ENCODE data around the gene CACNA1I. TPM values are rescaled to one million over a fixed set of nuclear protein-coding genes. Genes with fewer than 3 reads are reported as not detected.

The CACNA1I gene
- total RNA-seq, 4 donors from 2014 or later = not detected

- in situ Hi-C loops (cut with MboI; ENCODE audit: low sequenced_read_pairs in 4 of 4) = no loop called here
- Histone ChIP-seq H3K27ac (no peak overlapping the region), H3K4me3 (no peak overlapping the region), H3K36me3 (no peaks in the 10 kb centered on the region), H3K9me3 (no peaks in the 10 kb centered on the region), H3K27me3 (no peaks in the 10 kb centered on the region), H3K4me1 (no peaks in the 10 kb centered on the region)
- no peak for TF ChIP-seq CTCF (IDR thresholded peaks at IDR 0.05 in 4 of 5, conservative IDR thresholded peaks at IDR 0.05 in 1 of 5)
- TF ChIP-seq POLR2A (IDR thresholded peaks at IDR 0.05) = no peak
- intact Hi-C loops (cut with DNase I; ENCODE audit: low total_unique reads) = no loop called here
- DNase-seq (no peak), ATAC-seq (no peak)
Observed at GRCh38 chr22:39718921-39719475, 148.4 kb downstream of the CACNA1I start.

- no peaks in the 10 kb centered on the region for H3K36me3 ChIP-seq
- intact Hi-C loops (cut with DNase I; ENCODE audit: low total_unique reads) (no loop called here), in situ Hi-C loops (cut with MboI; ENCODE audit: low sequenced_read_pairs in 4 of 4) (no loop called here)
- ATAC-seq (no peak), DNase-seq (no peak)
- no peak overlapping the region for H3K4me3 ChIP-seq
- H3K27ac ChIP-seq = no peak overlapping the region
- no peaks in the 10 kb centered on the region for H3K9me3 ChIP-seq
- no peaks in the 10 kb centered on the region for H3K4me1 ChIP-seq
- no peaks in the 10 kb centered on the region for H3K27me3 ChIP-seq
- TF ChIP-seq POLR2A (IDR thresholded peaks at IDR 0.05) (no peak), CTCF (IDR thresholded peaks at IDR 0.05 in 4 of 5, conservative IDR thresholded peaks at IDR 0.05 in 1 of 5) (no peak)
Observed at GRCh38 chr22:39719559-39720450, 149.3 kb downstream of the CACNA1I start.

- TF ChIP-seq CTCF (IDR thresholded peaks at IDR 0.05 in 4 of 5, conservative IDR thresholded peaks at IDR 0.05 in 1 of 5) (no peak), POLR2A (IDR thresholded peaks at IDR 0.05) (no peak)
- DNase-seq = no peak
- no peak for ATAC-seq
- no peak overlapping the region for H3K4me3 ChIP-seq
- in situ Hi-C loops (cut with MboI; ENCODE audit: low sequenced_read_pairs in 4 of 4) = no loop called here
- no peaks in the 10 kb centered on the region for H3K36me3 ChIP-seq
- no peaks in the 10 kb centered on the region for H3K4me1 ChIP-seq
- no peaks in the 10 kb centered on the region for H3K9me3 ChIP-seq
- no peak overlapping the region for H3K27ac ChIP-seq
- intact Hi-C loops (cut with DNase I; ENCODE audit: low total_unique reads) = no loop called here
- H3K27me3 ChIP-seq = no peaks in the 10 kb centered on the region
Observed at GRCh38 chr22:39721206-39722031, 150.9 kb downstream of the CACNA1I start.

GRCh38 chr22:39722032-39722325 is 151.4 kb downstream of the CACNA1I start:
- no peaks in the 10 kb centered on the region for H3K27me3 ChIP-seq
- no peak overlapping the region for H3K27ac ChIP-seq
- in situ Hi-C loops (cut with MboI; ENCODE audit: low sequenced_read_pairs in 4 of 4) = no loop called here
- TF ChIP-seq CTCF (IDR thresholded peaks at IDR 0.05 in 4 of 5, conservative IDR thresholded peaks at IDR 0.05 in 1 of 5) (no peak), POLR2A (IDR thresholded peaks at IDR 0.05) (no peak)
- H3K4me3 ChIP-seq = no peak overlapping the region
- ATAC-seq = no peak
- no peaks in the 10 kb centered on the region for H3K36me3 ChIP-seq
- H3K4me1 ChIP-seq = no peaks in the 10 kb centered on the region
- no peaks in the 10 kb centered on the region for H3K9me3 ChIP-seq
- no peak for DNase-seq
- intact Hi-C loops (cut with DNase I; ENCODE audit: low total_unique reads) = no loop called here
